A549 (cell line): ENCODE results near the gene UTS2B.

Experiments used
- CHD2 ChIP-seq: fragments of 150-350 bp; IDR thresholded peaks from 2 replicates; pipeline ENCODE4 v1.6.1; 2014; ENCODE audit warnings: low read length; ENCODE audit not compliant: partially characterized antibody
- E2F6 ChIP-seq: IDR thresholded peaks from 2 replicates; pipeline ENCODE4 v1.6.1; 2012; ENCODE audit warnings: low read depth, borderline replicate concordance
- ESRRA ChIP-seq: fragments of 150-350 bp; IDR thresholded peaks from 2 replicates; pipeline ENCODE4 v1.6.1; 2014; ENCODE audit warnings: mild to moderate bottlenecking, low read length, borderline replicate concordance
- HDAC2 ChIP-seq: fragments of 200-600 bp; sonication (generic); IDR thresholded peaks from 2 replicates; pipeline ENCODE4 v1.6.1; 2016
- JUN ChIP-seq, 2 experiments: fragments of >200 bp; sonication (Bioruptor Twin); formaldehyde crosslinking; IDR thresholded peaks; 2 replicates in 1 of 2; 3 replicates in 1 of 2; pipeline ENCODE4 v1.6.1; 2016 to 2017
- JUNB ChIP-seq: fragments of >200 bp; sonication (Bioruptor Twin); formaldehyde crosslinking; IDR thresholded peaks from 2 replicates; pipeline ENCODE4 v1.6.1; 2016
- MAZ ChIP-seq: fragments of 150-350 bp; IDR thresholded peaks from 2 replicates; pipeline ENCODE4 v1.6.1; 2014; ENCODE audit warnings: antibody characterized with exemption, low read depth, low read length, borderline replicate concordance
- MYC ChIP-seq: IDR thresholded peaks from 2 replicates; pipeline ENCODE4 v1.6.1; 2012; ENCODE audit warnings: mild to moderate bottlenecking, inconsistent platforms, low read length, improper control_type of control experiment, borderline replicate concordance
- POLR2A ChIP-seq: IDR thresholded peaks from 2 replicates; pipeline ENCODE4 v1.6.1; 2012; ENCODE audit warnings: mild to moderate bottlenecking, low read length
- TP53 ChIP-seq: fragments of 250-450 bp; sonication (Bioruptor Pico); IDR thresholded peaks from 2 replicates; pipeline ENCODE4 v1.5.0; 2021; ENCODE audit warnings: mild to moderate bottlenecking, moderate library complexity
- TF ChIP-seq, protein P1 (sequence below): fragments of >200 bp; sonication (Bioruptor Twin); formaldehyde crosslinking; IDR thresholded peaks from 3 replicates; pipeline ENCODE4 v1.5.1; 2016
- TF ChIP-seq, protein P2 (sequence below): fragments of 250-450 bp; sonication (Bioruptor Pico); IDR thresholded peaks from 2 replicates; pipeline ENCODE4 v1.5.0; 2021; ENCODE audit warnings: mild to moderate bottlenecking, moderate library complexity, borderline replicate concordance

DNA sequence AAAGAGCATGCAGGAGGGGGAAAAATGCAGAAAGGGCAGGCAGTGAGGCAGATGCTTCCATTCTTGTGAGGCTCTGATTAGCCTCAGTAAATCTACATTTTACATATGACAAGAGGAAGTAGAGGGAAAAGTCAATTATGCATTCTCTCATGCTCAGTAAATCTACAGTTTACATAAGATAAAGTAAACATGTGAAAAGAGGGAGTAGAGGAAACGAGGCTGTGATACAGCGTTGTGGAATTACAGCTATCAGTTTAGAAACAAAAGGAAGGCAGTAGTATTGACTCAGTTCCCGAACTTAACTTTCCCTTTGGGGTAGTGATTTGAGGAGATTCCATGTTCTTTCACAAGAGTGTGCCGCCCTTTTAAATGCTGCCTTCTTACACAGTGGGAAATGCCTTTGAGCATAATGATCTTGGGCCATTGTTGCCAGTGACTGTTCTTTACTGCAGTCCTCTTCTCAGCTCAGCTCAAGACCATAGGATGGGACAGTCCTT, 92.0 kb downstream of the UTS2B start:
- TF ChIP-seq POLR2A (no peak), JUNB (no peak), E2F6 (no peak), MYC (no peak), CHD2 (no peak), MAZ (no peak), ESRRA (no peak), HDAC2 (no peak), TP53 (CRISPR knock-in tag) (no peak), JUN (IDR thresholded peaks at IDR 0.05) (no peak)
- TF ChIP-seq, protein P1, sequence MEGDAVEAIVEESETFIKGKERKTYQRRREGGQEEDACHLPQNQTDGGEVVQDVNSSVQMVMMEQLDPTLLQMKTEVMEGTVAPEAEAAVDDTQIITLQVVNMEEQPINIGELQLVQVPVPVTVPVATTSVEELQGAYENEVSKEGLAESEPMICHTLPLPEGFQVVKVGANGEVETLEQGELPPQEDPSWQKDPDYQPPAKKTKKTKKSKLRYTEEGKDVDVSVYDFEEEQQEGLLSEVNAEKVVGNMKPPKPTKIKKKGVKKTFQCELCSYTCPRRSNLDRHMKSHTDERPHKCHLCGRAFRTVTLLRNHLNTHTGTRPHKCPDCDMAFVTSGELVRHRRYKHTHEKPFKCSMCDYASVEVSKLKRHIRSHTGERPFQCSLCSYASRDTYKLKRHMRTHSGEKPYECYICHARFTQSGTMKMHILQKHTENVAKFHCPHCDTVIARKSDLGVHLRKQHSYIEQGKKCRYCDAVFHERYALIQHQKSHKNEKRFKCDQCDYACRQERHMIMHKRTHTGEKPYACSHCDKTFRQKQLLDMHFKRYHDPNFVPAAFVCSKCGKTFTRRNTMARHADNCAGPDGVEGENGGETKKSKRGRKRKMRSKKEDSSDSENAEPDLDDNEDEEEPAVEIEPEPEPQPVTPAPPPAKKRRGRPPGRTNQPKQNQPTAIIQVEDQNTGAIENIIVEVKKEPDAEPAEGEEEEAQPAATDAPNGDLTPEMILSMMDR: no peak
- TF ChIP-seq, protein P2, sequence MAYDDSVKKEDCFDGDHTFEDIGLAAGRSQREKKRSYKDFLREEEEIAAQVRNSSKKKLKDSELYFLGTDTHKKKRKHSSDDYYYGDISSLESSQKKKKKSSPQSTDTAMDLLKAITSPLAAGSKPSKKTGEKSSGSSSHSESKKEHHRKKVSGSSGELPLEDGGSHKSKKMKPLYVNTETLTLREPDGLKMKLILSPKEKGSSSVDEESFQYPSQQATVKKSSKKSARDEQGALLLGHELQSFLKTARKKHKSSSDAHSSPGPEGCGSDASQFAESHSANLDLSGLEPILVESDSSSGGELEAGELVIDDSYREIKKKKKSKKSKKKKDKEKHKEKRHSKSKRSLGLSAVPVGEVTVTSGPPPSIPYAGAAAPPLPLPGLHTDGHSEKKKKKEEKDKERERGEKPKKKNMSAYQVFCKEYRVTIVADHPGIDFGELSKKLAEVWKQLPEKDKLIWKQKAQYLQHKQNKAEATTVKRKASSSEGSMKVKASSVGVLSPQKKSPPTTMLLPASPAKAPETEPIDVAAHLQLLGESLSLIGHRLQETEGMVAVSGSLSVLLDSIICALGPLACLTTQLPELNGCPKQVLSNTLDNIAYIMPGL (CRISPR knock-in tag): no peak
